ENCODE results near the gene IL1RAPL1. TPM values are rescaled to one million over a fixed set of nuclear protein-coding genes. Genes with fewer than 3 reads are reported as not detected.

The IL1RAPL1 gene
- total and polyA plus RNA-seq, 9 donors = 0.39 to 2.3 (median 1.2) TPM

- Histone ChIP-seq H3K36me3 (ENCODE audit: control insufficient read depth, insufficient read depth, low read length) (no peaks in the 10 kb centered on the region), H3K9me3 (replicated peaks; ENCODE audit: control insufficient read depth, low read depth, low read length) (no peaks in the 10 kb centered on the region)
- WGBS (ENCODE audit: insufficient coverage) = no CpG with 5 or more reads among the region's 2 CpGs
Observed at GRCh38 chrX:28910487-28910886, 323.2 kb downstream of the IL1RAPL1 start.

GRCh38 chrX:28920153-28920943 is 333.1 kb downstream of the IL1RAPL1 start:
- Histone ChIP-seq H3K9me3 (replicated peaks; ENCODE audit: control insufficient read depth, low read depth, low read length) (no peaks in the 10 kb centered on the region), H3K4me1 (ENCODE audit: control insufficient read depth, insufficient read depth, low read length) (no peaks in the 10 kb centered on the region), H3K27ac (ENCODE audit: low read length) (no peak overlapping the region), H3K36me3 (ENCODE audit: control insufficient read depth, insufficient read depth, low read length) (no peaks in the 10 kb centered on the region), H3K27me3 (ENCODE audit: control insufficient read depth, insufficient read depth, low read length) (no peaks in the 10 kb centered on the region), H3K4me3 (ENCODE audit: low read length) (no peak overlapping the region)
- DNase-seq = peak; percentile 2
- 52% methylated on average over 2 of the region's 5 CpGs for WGBS (ENCODE audit: insufficient coverage)

More at GRCh38 chrX:28910487-28910886, 323.2 kb downstream of the IL1RAPL1 start:
- Histone ChIP-seq H3K27me3 (ENCODE audit: control insufficient read depth, insufficient read depth, low read length) (peaks cover 2% of the 10 kb centered on the region), H3K4me3 (ENCODE audit: low read length) (no peak overlapping the region), H3K27ac (ENCODE audit: low read length) (no peak overlapping the region), H3K4me1 (ENCODE audit: control insufficient read depth, insufficient read depth, low read length) (no peaks in the 10 kb centered on the region)
- no peak for DNase-seq

GRCh38 chrX:28922106-28922505 is 334.9 kb downstream of the IL1RAPL1 start:
- H3K4me1 ChIP-seq (ENCODE audit: control insufficient read depth, insufficient read depth, low read length) = no peaks in the 10 kb centered on the region
- DNase-seq = no peak
- no peak overlapping the region for H3K27ac ChIP-seq (ENCODE audit: low read length)
- H3K9me3 ChIP-seq (replicated peaks; ENCODE audit: control insufficient read depth, low read depth, low read length) = no peaks in the 10 kb centered on the region
- no CpG with 5 or more reads among the region's 2 CpGs for WGBS (ENCODE audit: insufficient coverage)
- H3K27me3 ChIP-seq (ENCODE audit: control insufficient read depth, insufficient read depth, low read length) = no peaks in the 10 kb centered on the region
- no peaks in the 10 kb centered on the region for H3K36me3 ChIP-seq (ENCODE audit: control insufficient read depth, insufficient read depth, low read length)
- no peak overlapping the region for H3K4me3 ChIP-seq (ENCODE audit: low read length)

- H3K9me3 ChIP-seq (replicated peaks; ENCODE audit: control insufficient read depth, low read depth, low read length) = no peaks in the 10 kb centered on the region
- no peaks in the 10 kb centered on the region for H3K4me1 ChIP-seq (ENCODE audit: control insufficient read depth, insufficient read depth, low read length)
- H3K27ac ChIP-seq (ENCODE audit: low read length) = no peak overlapping the region
- WGBS (ENCODE audit: insufficient coverage) = no CpG with 5 or more reads among the region's 3 CpGs
- H3K36me3 ChIP-seq (ENCODE audit: control insufficient read depth, insufficient read depth, low read length) = no peaks in the 10 kb centered on the region
- no peaks in the 10 kb centered on the region for H3K27me3 ChIP-seq (ENCODE audit: control insufficient read depth, insufficient read depth, low read length)
- no peak overlapping the region for H3K4me3 ChIP-seq (ENCODE audit: low read length)
- no peak for DNase-seq
Observed at GRCh38 chrX:28946846-28947245, 359.6 kb downstream of the IL1RAPL1 start.

- DNase-seq = no peak
- Histone ChIP-seq H3K36me3 (ENCODE audit: control insufficient read depth, insufficient read depth, low read length) (no peaks in the 10 kb centered on the region), H3K4me3 (ENCODE audit: low read length) (no peak overlapping the region), H3K4me1 (ENCODE audit: control insufficient read depth, insufficient read depth, low read length) (no peaks in the 10 kb centered on the region), H3K27ac (ENCODE audit: low read length) (no peak overlapping the region), H3K27me3 (ENCODE audit: control insufficient read depth, insufficient read depth, low read length) (no peaks in the 10 kb centered on the region), H3K9me3 (replicated peaks; ENCODE audit: control insufficient read depth, low read depth, low read length) (no peaks in the 10 kb centered on the region)
- WGBS (ENCODE audit: insufficient coverage) = no CpG with 5 or more reads among the region's 4 CpGs
Observed at GRCh38 chrX:28960063-28960462, 372.8 kb downstream of the IL1RAPL1 start.

GRCh38 chrX:28966331-28966730 is 379.1 kb downstream of the IL1RAPL1 start:
- Histone ChIP-seq H3K27me3 (ENCODE audit: control insufficient read depth, insufficient read depth, low read length) (no peaks in the 10 kb centered on the region), H3K27ac (ENCODE audit: low read length) (no peak overlapping the region), H3K4me3 (ENCODE audit: low read length) (no peak overlapping the region), H3K9me3 (replicated peaks; ENCODE audit: control insufficient read depth, low read depth, low read length) (no peaks in the 10 kb centered on the region), H3K36me3 (ENCODE audit: control insufficient read depth, insufficient read depth, low read length) (no peaks in the 10 kb centered on the region), H3K4me1 (ENCODE audit: control insufficient read depth, insufficient read depth, low read length) (no peaks in the 10 kb centered on the region)
- WGBS (ENCODE audit: insufficient coverage) = no CpG with 5 or more reads among the region's 3 CpGs
- DNase-seq = peak; percentile 51

GRCh38 chrX:28969126-28969525 is 381.9 kb downstream of the IL1RAPL1 start:
- no peaks in the 10 kb centered on the region for H3K9me3 ChIP-seq (replicated peaks; ENCODE audit: control insufficient read depth, low read depth, low read length)
- no peaks in the 10 kb centered on the region for H3K36me3 ChIP-seq (ENCODE audit: control insufficient read depth, insufficient read depth, low read length)
- no peaks in the 10 kb centered on the region for H3K4me1 ChIP-seq (ENCODE audit: control insufficient read depth, insufficient read depth, low read length)
- H3K4me3 ChIP-seq (ENCODE audit: low read length) = no peak overlapping the region
- DNase-seq = peak; percentile 67
- H3K27me3 ChIP-seq (ENCODE audit: control insufficient read depth, insufficient read depth, low read length) = no peaks in the 10 kb centered on the region
- no peak overlapping the region for H3K27ac ChIP-seq (ENCODE audit: low read length)

- no peaks in the 10 kb centered on the region for H3K4me1 ChIP-seq (ENCODE audit: control insufficient read depth, insufficient read depth, low read length)
- no peaks in the 10 kb centered on the region for H3K27me3 ChIP-seq (ENCODE audit: control insufficient read depth, insufficient read depth, low read length)
- 70% methylated on average over 1 of the region's 1 CpG for WGBS (ENCODE audit: insufficient coverage)
- no peaks in the 10 kb centered on the region for H3K36me3 ChIP-seq (ENCODE audit: control insufficient read depth, insufficient read depth, low read length)
- no peaks in the 10 kb centered on the region for H3K9me3 ChIP-seq (replicated peaks; ENCODE audit: control insufficient read depth, low read depth, low read length)
- no peak for DNase-seq
- H3K27ac ChIP-seq (ENCODE audit: low read length) = no peak overlapping the region
- H3K4me3 ChIP-seq (ENCODE audit: low read length) = no peak overlapping the region
Observed at GRCh38 chrX:28979877-28980276, 392.6 kb downstream of the IL1RAPL1 start.

- no peaks in the 10 kb centered on the region for H3K36me3 ChIP-seq (ENCODE audit: control insufficient read depth, insufficient read depth, low read length)
- H3K27me3 ChIP-seq (ENCODE audit: control insufficient read depth, insufficient read depth, low read length) = no peaks in the 10 kb centered on the region
- H3K9me3 ChIP-seq (replicated peaks; ENCODE audit: control insufficient read depth, low read depth, low read length) = no peaks in the 10 kb centered on the region
- H3K27ac ChIP-seq (ENCODE audit: low read length) = no peak overlapping the region
- no peak for DNase-seq
- no peaks in the 10 kb centered on the region for H3K4me1 ChIP-seq (ENCODE audit: control insufficient read depth, insufficient read depth, low read length)
- H3K4me3 ChIP-seq (ENCODE audit: low read length) = no peak overlapping the region
Observed at GRCh38 chrX:28981952-28982351, 394.7 kb downstream of the IL1RAPL1 start.

- Histone ChIP-seq H3K9me3 (replicated peaks; ENCODE audit: control insufficient read depth, low read depth, low read length) (no peaks in the 10 kb centered on the region), H3K27me3 (ENCODE audit: control insufficient read depth, insufficient read depth, low read length) (no peaks in the 10 kb centered on the region), H3K36me3 (ENCODE audit: control insufficient read depth, insufficient read depth, low read length) (no peaks in the 10 kb centered on the region), H3K27ac (ENCODE audit: low read length) (no peak overlapping the region), H3K4me1 (ENCODE audit: control insufficient read depth, insufficient read depth, low read length) (no peaks in the 10 kb centered on the region), H3K4me3 (ENCODE audit: low read length) (no peak overlapping the region)
- WGBS (ENCODE audit: insufficient coverage) = no CpG with 5 or more reads among the region's 2 CpGs
- peak; percentile 9 for DNase-seq
Observed at GRCh38 chrX:28988246-28988645, 401.0 kb downstream of the IL1RAPL1 start.
